K562 (cell line): ENCODE data around the gene MILR1. TPM values are rescaled to one million over a fixed set of nuclear protein-coding genes. Genes with fewer than 3 reads are reported as not detected.

Source experiments
- BRF1 ChIP-seq: IDR thresholded peaks from 3 replicates; pipeline ENCODE4 v1.6.1; 2011; ENCODE audit warnings: borderline replicate concordance, mild to moderate bottlenecking; ENCODE audit not compliant: insufficient read length; ENCODE audit errors: extremely low read depth
- CBX5 ChIP-seq: IDR thresholded peaks from 2 replicates; pipeline ENCODE4 v1.6.1; 2014; ENCODE audit warnings: low read depth, borderline replicate concordance
- COPS2 ChIP-seq: fragments of 450-650 bp; conservative IDR thresholded peaks from 2 replicates; pipeline ENCODE4 v1.6.1; 2016; ENCODE audit warnings: mild to moderate bottlenecking, moderate library complexity
- KDM1A ChIP-seq, 2 experiments: fragments of 450-650 bp; IDR thresholded peaks; 2 replicates each; pipeline ENCODE4 v1.6.1; 2016; ENCODE audit warnings: mild to moderate bottlenecking in 2 of 2
- MXI1 ChIP-seq: IDR thresholded peaks from 2 replicates; pipeline ENCODE4 v1.6.1; 2011; ENCODE audit warnings: low read depth, mild to moderate bottlenecking, improper control_type of control experiment, low read length
- PTTG1 ChIP-seq: fragments of 450-650 bp; IDR thresholded peaks from 2 replicates; pipeline ENCODE4 v1.6.1; 2016; ENCODE audit warnings: low read depth, mild to moderate bottlenecking, missing genetic modification characterization, missing compliant biosample characterization
- SIN3B ChIP-seq: fragments of 450-650 bp; IDR thresholded peaks from 2 replicates; pipeline ENCODE4 v1.6.1; 2017; ENCODE audit warnings: low read depth, mild to moderate bottlenecking, moderate library complexity
- ZEB2 ChIP-seq: fragments of 450-650 bp; IDR thresholded peaks from 2 replicates; pipeline ENCODE4 v1.6.1; 2016
- ZNF232 ChIP-seq: sonication (generic); formaldehyde crosslinking; IDR thresholded peaks from 2 replicates; pipeline ENCODE4 v1.8.0; 2022; ENCODE audit warnings: mild to moderate bottlenecking, missing genetic modification reagents
- ZNF347 ChIP-seq: fragments of 450-650 bp; formaldehyde crosslinking; IDR thresholded peaks from 2 replicates; pipeline ENCODE4 v1.4.0; 2020; ENCODE audit warnings: low read depth, mild to moderate bottlenecking, moderate library complexity
- ZNF436 ChIP-seq: fragments of 250-450, 450-650 bp; sonication (Bioruptor Pico); formaldehyde crosslinking; IDR thresholded peaks from 2 replicates; pipeline ENCODE4 v1.7.0; 2020; ENCODE audit warnings: mild to moderate bottlenecking
- ZNF583 ChIP-seq: fragments of 250-450 bp; sonication (Bioruptor Pico); IDR thresholded peaks from 2 replicates; pipeline ENCODE4 v1.4.0; 2020
- polyA plus RNA-seq, 8 experiments: library from polyadenylated mRNA; depleted of rRNA in 4 of 8; stranded (reverse) in 5 of 8; unstranded in 3 of 8; fragments of >200 nt; fragmentation: Nextera tagmentation in 2 of 8; fragmentation: Illumina TruSeq in 1 of 8; extraction: Ambion mirVana in 2 of 8; extraction: Trizol in 1 of 8; gene quantifications; 2 replicates each; pipeline versions ENCODE4 v1.2.1 to v1.2.3, GENCODE V29; 2011 to 2014; ENCODE audit warnings: inconsistent platforms in 1 of 8, missing spikeins in 1 of 8
- total RNA-seq, 7 experiments: library from RNA; depleted of rRNA in 6 of 7; stranded (reverse); fragments of >200 nt in 6 of 7; fragmentation: Illumina TruSeq in 2 of 7; extraction: Trizol in 2 of 7; gene quantifications; 2 replicates each; pipeline versions ENCODE4 v1.2.1 to v1.2.3, GENCODE V29; 2011 to 2021; ENCODE audit warnings: low replicate concordance in 1 of 7
- TF ChIP-seq, protein P1 (sequence below), 2 experiments: fragments of 450-650 bp in 1 of 2; sonication (generic) in 1 of 2; formaldehyde crosslinking in 1 of 2; IDR thresholded peaks; 2 replicates each; pipeline versions ENCODE4 v1.7.1 to v1.9.0; 2016 to 2022; ENCODE audit warnings: inconsistent platforms in 1 of 2, mild to moderate bottlenecking in 1 of 2, missing genetic modification reagents in 1 of 2
- TF ChIP-seq, protein P2 (sequence below): sonication (generic); formaldehyde crosslinking; IDR thresholded peaks from 2 replicates; pipeline ENCODE4 v1.8.1; 2023; ENCODE audit warnings: mild to moderate bottlenecking, missing genetic modification reagents
- TF ChIP-seq, protein P3 (sequence below): fragments of 200-800 bp; sonication (Bioruptor generic); IDR thresholded peaks from 2 replicates; pipeline ENCODE4 v1.6.1; 2017; ENCODE audit warnings: missing genetic modification characterization, missing compliant biosample characterization

Gene MILR1
- total and polyA plus RNA-seq, 9 of the 15 experiments (the other 6 are each of a cell fraction or from before 2014, with no cell fraction given): 3.8 to 14.1 (median 7.1) TPM

GRCh38 chr17:64406321-64407200 lies 42.4 kb upstream of the MILR1 start (continued):
- TF ChIP-seq, protein P1, sequence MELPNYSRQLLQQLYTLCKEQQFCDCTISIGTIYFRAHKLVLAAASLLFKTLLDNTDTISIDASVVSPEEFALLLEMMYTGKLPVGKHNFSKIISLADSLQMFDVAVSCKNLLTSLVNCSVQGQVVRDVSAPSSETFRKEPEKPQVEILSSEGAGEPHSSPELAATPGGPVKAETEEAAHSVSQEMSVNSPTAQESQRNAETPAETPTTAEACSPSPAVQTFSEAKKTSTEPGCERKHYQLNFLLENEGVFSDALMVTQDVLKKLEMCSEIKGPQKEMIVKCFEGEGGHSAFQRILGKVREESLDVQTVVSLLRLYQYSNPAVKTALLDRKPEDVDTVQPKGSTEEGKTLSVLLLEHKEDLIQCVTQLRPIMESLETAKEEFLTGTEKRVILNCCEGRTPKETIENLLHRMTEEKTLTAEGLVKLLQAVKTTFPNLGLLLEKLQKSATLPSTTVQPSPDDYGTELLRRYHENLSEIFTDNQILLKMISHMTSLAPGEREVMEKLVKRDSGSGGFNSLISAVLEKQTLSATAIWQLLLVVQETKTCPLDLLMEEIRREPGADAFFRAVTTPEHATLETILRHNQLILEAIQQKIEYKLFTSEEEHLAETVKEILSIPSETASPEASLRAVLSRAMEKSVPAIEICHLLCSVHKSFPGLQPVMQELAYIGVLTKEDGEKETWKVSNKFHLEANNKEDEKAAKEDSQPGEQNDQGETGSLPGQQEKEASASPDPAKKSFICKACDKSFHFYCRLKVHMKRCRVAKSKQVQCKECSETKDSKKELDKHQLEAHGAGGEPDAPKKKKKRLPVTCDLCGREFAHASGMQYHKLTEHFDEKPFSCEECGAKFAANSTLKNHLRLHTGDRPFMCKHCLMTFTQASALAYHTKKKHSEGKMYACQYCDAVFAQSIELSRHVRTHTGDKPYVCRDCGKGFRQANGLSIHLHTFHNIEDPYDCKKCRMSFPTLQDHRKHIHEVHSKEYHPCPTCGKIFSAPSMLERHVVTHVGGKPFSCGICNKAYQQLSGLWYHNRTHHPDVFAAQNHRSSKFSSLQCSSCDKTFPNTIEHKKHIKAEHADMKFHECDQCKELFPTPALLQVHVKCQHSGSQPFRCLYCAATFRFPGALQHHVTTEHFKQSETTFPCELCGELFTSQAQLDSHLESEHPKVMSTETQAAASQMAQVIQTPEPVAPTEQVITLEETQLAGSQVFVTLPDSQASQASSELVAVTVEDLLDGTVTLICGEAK (IDR thresholded peaks at IDR 0.05): peak; percentile 78
- TF ChIP-seq, protein P1 (CRISPR knock-in tag; IDR thresholded peaks at IDR 0.05): no peak
- TF ChIP-seq ZNF436 (CRISPR knock-in tag) (no peak), ZNF347 (CRISPR knock-in tag) (no peak), COPS2 (no peak), SIN3B (no peak), PTTG1 (no peak), ZEB2 (0 out of 2 replicates have a peak, but pooled peaks have one; percentile 16), KDM1A (IDR thresholded peaks at IDR 0.05) (no peak), ZNF232 (CRISPR knock-in tag) (no peak), MXI1 (peak; percentile 78), ZNF583 (CRISPR knock-in tag) (no peak), BRF1 (no peak), CBX5 (no peak)
- TF ChIP-seq, protein P2, sequence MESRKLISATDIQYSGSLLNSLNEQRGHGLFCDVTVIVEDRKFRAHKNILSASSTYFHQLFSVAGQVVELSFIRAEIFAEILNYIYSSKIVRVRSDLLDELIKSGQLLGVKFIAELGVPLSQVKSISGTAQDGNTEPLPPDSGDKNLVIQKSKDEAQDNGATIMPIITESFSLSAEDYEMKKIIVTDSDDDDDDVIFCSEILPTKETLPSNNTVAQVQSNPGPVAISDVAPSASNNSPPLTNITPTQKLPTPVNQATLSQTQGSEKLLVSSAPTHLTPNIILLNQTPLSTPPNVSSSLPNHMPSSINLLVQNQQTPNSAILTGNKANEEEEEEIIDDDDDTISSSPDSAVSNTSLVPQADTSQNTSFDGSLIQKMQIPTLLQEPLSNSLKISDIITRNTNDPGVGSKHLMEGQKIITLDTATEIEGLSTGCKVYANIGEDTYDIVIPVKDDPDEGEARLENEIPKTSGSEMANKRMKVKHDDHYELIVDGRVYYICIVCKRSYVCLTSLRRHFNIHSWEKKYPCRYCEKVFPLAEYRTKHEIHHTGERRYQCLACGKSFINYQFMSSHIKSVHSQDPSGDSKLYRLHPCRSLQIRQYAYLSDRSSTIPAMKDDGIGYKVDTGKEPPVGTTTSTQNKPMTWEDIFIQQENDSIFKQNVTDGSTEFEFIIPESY (CRISPR knock-in tag): no peak
- TF ChIP-seq, protein P3, sequence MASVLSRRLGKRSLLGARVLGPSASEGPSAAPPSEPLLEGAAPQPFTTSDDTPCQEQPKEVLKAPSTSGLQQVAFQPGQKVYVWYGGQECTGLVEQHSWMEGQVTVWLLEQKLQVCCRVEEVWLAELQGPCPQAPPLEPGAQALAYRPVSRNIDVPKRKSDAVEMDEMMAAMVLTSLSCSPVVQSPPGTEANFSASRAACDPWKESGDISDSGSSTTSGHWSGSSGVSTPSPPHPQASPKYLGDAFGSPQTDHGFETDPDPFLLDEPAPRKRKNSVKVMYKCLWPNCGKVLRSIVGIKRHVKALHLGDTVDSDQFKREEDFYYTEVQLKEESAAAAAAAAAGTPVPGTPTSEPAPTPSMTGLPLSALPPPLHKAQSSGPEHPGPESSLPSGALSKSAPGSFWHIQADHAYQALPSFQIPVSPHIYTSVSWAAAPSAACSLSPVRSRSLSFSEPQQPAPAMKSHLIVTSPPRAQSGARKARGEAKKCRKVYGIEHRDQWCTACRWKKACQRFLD (CRISPR knock-in tag): 0 out of 2 replicates have a peak, but pooled peaks have one; percentile 31
